ENCODE data around the gene STX4. TPM values are rescaled to one million over a fixed set of nuclear protein-coding genes. Genes with fewer than 3 reads are reported as not detected.

Gene STX4
- polyA plus RNA-seq, 1 of the 3 experiments (the other 2 are of a cell fraction) = 117 TPM

- H3K36me3 ChIP-seq (replicated peaks in 1 of 2; ENCODE audit: control insufficient read depth in 1 of 2, insufficient read depth in 2 of 2, low read length in 1 of 2) = peaks cover 27 to 74% of the 10 kb centered on the region in 2 experiments
- no peaks in the 10 kb centered on the region for H3F3A ChIP-seq (replicated peaks; ENCODE audit: insufficient read depth)
- peaks cover 68% of the 10 kb centered on the region for H3K79me2 ChIP-seq (ENCODE audit: insufficient read depth)
- H3K27me3 ChIP-seq (ENCODE audit: insufficient read depth) = no peaks in the 10 kb centered on the region
- DNase-seq = no peak
- H3K4me1 ChIP-seq (ENCODE audit: control insufficient read depth in 1 of 2, insufficient read depth in 2 of 2, low read depth in 1 of 2, low read length in 1 of 2) = peaks cover 2 to 6% of the 10 kb centered on the region in 2 experiments; a peak in 3 of 4 replicates
- no peak overlapping the region for H3K27ac ChIP-seq (ENCODE audit: low read depth in 2 of 2, low read length in 1 of 2)
- H2AFZ ChIP-seq (ENCODE audit: low read depth) = no peak overlapping the region
- WGBS (ENCODE audit: low lambda C conversion rate) = 97% methylated on average over 23 of the region's 40 CpGs
- no peak overlapping the region for H3K4me2 ChIP-seq
- TF ChIP-seq JUND (IDR thresholded peaks at IDR 0.05) (no peak), MAX (IDR thresholded peaks at IDR 0.05; ENCODE audit: low read depth) (no peak), GABPA (IDR thresholded peaks at IDR 0.05; ENCODE audit: low read depth) (no peak), FOXM1 (IDR thresholded peaks at IDR 0.05; ENCODE audit: low read depth) (no peak), GATA2 (CRISPR knock-in tag; IDR thresholded peaks at IDR 0.05) (no peak), IRF3 (IDR thresholded peaks at IDR 0.05; ENCODE audit: low read depth, low read length) (no peak), TEAD4 (IDR thresholded peaks at IDR 0.05; ENCODE audit: borderline replicate concordance, insufficient read depth) (no peak), SIN3A (IDR thresholded peaks at IDR 0.05; ENCODE audit: borderline replicate concordance, low read depth, low read length) (no peak), NFIC (IDR thresholded peaks at IDR 0.05; ENCODE audit: borderline replicate concordance) (no peak), RXRA (IDR thresholded peaks at IDR 0.05; ENCODE audit: borderline replicate concordance, low read depth) (no peak), ZBTB33 (IDR thresholded peaks at IDR 0.05; ENCODE audit: borderline replicate concordance, low read depth) (no peak), FOSL2 (IDR thresholded peaks at IDR 0.05; ENCODE audit: borderline replicate concordance, low read depth) (no peak), RCOR1 (IDR thresholded peaks at IDR 0.05; ENCODE audit: low read length) (no peak)
- TF ChIP-seq, protein P1, sequence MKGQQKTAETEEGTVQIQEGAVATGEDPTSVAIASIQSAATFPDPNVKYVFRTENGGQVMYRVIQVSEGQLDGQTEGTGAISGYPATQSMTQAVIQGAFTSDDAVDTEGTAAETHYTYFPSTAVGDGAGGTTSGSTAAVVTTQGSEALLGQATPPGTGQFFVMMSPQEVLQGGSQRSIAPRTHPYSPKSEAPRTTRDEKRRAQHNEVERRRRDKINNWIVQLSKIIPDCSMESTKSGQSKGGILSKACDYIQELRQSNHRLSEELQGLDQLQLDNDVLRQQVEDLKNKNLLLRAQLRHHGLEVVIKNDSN (IDR thresholded peaks at IDR 0.05; ENCODE audit: borderline replicate concordance, low read depth) = no peak
- no peak overlapping the region for H3K4me3 ChIP-seq (ENCODE audit: low read depth in 2 of 2, low read length in 1 of 2)
- H3K9ac ChIP-seq = no peak overlapping the region
- H3K9me3 ChIP-seq = no peaks in the 10 kb centered on the region
- peaks cover 12% of the 10 kb centered on the region; the same call in 1 of the 2 replicates for H4K20me1 ChIP-seq (ENCODE audit: insufficient read depth)
- ChIA-PET POLR2A (no interaction called here), CTCF (interaction anchor here (0.5 to 1.6 kb wide), 5 partner anchors 21 to 267 kb away, joined by 4 to 5 read pairs (median 4); partner anchors contain the start of gene HSD3B7)
- H3K9me2 ChIP-seq = no peaks in the 10 kb centered on the region
Measured at GRCh38 chr16:31080035-31080629, 46.8 kb downstream of the STX4 start.
